Ramos (cell line): Measurements from ENCODE around the gene STXBP3.
"Not testable (repeated sequence)": the region's sequence is repeated elsewhere in the genome, so short reads cannot be mapped to it uniquely, and the experiment has no call there.

ENCODE experiments used
- in situ Hi-C: fragments of 300-500 bp; cut with MboI; formaldehyde crosslinking; loops from one replicate; pipeline ENCODE4 v1.14.3; 2022; ENCODE audit warnings: low sequenced_read_pairs; ENCODE audit not compliant: unreplicated experiment

The STXBP3 gene, protein sequence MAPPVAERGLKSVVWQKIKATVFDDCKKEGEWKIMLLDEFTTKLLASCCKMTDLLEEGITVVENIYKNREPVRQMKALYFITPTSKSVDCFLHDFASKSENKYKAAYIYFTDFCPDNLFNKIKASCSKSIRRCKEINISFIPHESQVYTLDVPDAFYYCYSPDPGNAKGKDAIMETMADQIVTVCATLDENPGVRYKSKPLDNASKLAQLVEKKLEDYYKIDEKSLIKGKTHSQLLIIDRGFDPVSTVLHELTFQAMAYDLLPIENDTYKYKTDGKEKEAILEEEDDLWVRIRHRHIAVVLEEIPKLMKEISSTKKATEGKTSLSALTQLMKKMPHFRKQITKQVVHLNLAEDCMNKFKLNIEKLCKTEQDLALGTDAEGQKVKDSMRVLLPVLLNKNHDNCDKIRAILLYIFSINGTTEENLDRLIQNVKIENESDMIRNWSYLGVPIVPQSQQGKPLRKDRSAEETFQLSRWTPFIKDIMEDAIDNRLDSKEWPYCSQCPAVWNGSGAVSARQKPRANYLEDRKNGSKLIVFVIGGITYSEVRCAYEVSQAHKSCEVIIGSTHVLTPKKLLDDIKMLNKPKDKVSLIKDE

DNA sequence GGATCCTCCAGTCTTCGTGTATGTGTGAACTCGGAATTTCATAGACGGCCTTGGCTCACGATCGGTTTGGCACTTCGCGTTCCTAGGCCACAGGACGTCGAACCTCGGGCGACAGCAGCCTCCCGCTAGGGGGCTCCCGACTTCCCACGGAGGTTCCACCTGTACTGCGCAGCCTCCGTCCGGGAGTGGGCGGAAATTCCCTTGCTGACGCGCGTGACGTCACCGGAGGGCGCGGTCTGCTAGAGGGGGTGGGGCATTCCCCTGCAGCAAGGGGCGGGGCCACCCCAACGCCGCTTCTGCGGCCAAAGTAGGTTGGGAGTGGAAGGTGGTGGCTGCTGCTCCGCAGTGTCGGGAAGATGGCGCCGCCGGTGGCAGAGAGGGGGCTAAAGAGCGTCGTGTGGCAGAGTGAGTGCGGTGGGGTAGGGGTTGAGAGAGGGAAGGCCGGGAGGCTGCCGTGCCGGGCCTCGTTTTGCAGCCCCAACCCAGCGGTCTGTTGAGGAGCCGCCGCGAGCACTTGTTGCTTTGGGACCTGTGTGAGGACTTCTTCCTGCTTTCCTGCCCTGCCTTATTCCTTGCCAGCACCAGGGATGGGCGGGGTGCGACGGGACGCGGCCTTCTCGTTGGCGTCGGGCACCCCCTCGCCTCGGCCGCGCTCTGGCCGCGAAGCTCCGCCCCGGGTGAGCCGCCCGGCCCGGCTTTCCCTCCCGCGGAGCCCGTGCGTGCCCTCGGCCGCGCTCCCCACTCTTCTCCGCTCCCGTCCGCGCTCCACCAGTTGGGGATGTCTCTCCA is at the start of gene STXBP3:
STXBP3 (plus strand) TSS at position 293 of the 789 bp plus-strand sequence; CDS start at position 357, 64 bp downstream.
- in situ Hi-C loops: no loop called here

DNA sequence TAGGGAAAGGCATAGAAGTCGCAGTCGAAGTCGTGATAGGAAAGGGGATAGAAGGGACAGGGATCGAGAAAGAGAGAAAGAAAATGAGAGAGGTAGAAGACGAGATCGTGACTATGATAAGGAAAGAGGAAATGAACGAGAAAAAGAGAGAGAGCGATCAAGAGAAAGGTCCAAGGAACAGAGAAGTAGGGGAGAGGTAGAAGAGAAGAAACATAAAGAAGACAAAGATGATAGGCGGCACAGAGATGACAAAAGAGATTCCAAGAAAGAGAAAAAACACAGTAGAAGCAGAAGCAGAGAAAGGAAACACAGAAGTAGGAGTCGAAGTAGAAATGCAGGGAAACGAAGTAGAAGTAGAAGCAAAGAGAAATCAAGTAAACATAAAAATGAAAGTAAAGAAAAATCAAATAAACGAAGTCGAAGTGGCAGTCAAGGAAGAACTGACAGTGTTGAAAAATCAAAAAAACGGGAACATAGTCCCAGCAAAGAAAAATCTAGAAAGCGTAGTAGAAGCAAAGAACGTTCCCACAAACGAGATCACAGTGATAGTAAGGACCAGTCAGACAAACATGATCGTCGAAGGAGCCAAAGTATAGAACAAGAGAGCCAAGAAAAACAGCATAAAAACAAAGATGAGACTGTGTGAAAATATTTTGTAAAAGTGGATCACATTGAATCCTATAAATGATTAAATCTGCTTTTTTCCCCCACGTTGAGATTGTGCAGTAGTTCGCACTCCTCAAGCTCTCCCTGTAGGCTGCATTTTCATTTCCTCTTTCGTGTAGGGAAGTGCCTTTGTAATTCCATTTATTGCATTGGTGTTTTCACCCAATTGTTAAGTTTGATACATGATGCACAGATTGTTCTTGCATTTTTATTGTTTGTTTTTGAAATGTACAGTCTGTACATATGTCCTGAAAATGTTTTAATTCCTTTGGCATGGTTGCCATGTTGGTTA is 46.8 kb upstream of the STXBP3 start:
- in situ Hi-C loops: loop anchor here (10.0 kb wide), 1 partner anchor 405 kb away; no protein-coding TSS in a partner anchor

DNA sequence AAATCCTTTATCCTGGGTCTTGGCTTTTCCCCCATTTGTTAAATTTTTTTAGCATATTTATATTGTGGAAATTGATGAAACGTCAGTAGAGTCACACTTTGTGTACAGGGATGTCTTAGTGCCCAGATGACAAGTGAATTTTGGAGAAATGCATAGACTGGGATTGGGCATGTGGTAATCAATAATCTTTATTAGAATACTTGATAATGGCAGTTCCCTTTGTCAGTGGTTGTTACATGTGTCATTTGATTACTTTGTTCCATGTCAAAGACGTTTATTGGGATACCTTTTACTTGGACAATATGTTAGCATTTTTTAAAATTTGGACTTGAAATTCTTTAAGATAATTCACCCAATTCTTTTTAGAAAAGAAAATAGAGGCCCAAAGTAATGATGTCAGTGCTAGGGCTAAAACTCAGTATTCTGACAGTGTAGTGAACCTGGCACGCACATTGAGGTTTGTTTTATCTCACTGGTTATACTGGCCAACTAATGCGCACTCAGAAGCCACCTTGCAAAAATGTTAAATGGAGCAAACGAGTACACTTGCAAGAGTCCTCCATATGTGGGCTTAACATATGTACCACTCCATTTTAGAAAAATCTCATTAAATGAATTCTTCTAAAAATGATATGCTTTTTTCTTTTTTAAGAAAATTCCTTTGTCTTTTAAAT is 45.2 kb upstream of the STXBP3 start:
- in situ Hi-C loops: no loop called here

DNA sequence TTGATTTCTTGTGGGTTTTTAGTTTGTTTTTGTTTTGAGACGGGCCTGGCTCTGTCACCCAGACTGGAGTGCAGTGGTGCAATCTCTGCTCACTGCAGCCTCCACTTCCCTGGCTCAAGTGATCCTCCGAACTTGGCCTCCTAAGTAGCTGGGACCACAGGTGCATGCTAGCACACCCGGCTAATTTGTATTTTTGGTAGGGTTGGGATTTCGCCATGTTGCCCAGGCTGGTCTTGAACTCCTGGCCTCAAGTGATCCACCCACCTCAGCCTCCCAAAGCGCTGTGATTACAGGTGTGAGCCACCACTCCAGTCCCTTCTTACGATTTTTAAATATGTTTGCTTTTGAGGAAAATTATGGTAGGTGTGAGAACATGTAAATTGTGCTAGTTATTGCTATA is 44.4 kb upstream of the STXBP3 start:
- in situ Hi-C loops: not testable (repeated sequence)

DNA sequence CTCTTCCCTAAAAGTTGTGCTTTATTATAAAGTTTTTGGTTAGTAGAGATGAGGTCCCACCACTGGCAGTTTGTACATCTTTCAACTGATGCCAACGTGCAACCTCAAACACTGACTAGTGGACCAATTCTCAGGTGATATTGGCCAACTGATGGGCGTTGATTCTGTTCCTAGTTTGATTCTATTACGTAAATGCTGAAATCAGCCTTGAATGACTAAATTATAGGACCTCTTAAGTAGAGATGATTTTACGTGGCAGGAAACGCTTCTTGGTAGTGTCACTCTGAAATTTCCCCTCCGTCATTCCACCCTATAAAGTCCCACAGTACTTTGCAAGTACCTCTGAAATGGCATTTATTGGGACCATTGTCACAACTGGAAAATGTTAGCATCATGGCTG is 42.5 kb upstream of the STXBP3 start:
- in situ Hi-C loops: no loop called here

DNA sequence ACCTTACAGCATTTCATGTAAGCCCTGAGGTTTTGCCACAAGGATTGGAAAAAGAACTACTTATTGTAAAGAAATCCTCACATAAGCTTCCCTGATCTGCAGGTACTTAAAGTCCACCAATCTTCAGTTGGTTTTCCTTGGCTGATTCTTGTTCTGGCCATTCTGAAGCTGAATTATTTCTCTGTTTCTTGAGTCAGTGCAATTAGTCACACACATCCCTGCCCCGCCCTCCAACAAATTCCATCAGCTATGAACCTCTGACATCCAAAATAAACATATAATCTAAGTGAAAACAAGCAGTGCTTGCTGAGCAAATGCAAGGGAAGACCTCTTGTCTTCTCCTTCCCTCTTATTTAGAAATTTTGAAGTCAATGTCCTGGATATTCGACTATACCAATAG is 42.0 kb upstream of the STXBP3 start:
- in situ Hi-C loops: no loop called here

DNA sequence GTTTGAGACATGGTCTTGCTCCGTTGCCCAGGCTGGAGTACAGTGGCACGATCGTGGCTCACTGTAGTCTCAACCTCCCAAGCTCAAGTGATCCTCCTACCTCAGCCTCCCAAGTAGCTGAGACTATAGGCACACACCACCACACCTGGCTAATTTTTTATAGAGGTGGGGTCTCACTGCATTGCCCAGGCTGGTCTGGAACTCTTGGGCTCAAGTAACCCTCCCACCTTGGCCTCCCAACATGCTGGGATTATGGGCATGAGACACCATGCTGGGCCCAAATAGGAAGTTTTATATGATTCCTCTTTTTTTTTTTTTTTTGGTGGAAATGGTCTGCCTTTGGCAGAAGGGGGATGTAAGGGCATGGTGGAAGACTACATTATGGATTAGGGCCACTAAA is 39.8 kb upstream of the STXBP3 start:
- in situ Hi-C loops: no loop called here

DNA sequence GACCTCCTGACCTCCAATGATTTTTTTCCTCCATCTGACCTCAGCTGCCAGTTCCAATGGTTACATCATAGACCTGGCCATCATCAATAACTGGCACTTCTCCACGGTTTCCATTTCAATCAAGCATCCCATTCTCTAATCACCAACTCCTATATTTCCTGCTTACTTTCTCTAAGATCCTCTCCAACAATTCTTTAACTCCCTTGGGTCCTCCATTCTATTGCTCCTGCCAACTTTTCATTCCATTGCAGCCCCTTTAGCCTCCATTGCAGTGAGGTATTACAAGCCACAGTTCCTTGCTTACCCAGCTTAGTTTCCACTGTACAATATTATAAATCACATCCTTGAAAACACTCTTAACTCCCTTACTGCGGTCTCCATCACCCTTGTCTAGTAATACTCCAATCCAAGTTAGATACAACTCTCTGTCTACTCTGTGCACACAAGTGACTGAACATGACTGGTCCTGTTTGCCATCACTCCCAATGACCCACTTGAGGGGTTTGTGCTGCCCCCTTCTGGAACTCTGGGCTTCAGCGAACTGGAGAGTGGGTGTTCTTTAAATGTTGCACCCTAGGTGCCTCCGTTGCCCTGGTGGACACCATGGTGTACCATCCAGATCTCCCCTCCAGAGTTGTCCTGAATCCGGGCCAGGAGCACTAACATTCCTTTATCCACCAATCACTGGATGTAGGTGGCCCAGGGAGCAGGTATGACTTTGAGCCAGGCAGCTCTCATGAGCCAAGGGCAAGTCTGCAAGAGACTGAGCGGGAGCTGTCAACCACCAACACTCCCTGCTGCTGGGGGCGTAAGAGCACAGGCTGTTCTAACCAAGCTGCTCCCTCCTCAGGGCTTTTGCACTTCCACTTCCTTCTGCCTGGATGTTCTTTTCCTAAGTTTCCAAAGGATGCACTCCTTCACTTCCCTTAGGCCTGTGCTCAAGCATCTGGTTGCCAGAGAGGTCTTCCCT is 37.5 kb upstream of the STXBP3 start:
- in situ Hi-C loops: no loop called here

DNA sequence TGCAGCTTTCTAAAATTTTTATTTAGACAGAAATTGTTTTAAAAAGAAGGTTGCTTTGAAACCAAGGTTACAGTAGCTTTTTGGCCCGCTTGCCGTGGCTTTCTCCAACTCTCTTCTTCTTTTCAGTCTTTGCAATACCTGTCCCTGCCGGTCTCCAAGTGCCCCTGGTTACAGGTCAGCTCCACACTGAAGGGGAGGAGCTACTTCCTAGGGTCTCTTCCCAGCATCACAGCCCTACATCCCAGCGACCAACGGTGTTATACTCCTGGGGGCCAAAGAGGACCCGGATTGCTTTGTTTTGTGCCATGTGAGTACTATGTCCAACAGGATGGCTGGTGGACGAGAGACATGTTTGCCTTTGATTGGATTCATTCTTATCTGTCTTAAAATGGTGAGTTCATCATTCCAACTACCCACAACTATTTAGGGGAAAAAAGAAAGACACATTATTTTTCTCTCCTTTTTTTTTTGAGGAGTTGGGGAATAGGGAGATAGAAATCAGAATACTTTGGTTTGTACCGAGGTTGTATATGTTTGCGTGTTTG is 33.8 kb upstream of the STXBP3 start, which contains the start of gene FNDC7:
FNDC7 (plus strand) TSS at position 303 of the 545 bp plus-strand sequence; CDS start at position 329, 26 bp downstream.
- in situ Hi-C loops: no loop called here

DNA sequence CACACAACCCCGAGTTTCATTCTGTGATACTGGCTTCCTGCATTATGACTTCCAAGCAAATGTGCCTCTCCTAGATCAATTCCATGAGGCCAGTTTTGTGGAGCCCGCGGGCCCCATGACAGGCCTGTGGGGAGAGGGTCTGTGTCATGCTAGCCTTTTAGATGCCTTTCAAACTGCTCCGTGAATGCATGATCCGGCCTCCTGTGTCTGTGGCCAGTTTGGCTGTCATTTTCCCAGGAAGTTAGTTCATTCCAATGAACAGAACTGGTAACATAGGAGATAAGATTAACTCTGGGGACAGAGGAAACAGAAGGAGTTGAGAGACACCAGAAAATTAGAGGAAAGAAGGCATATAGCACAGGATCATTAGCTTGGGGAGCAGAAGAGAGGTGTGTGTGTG is 30.5 kb upstream of the STXBP3 start:
- in situ Hi-C loops: no loop called here

DNA sequence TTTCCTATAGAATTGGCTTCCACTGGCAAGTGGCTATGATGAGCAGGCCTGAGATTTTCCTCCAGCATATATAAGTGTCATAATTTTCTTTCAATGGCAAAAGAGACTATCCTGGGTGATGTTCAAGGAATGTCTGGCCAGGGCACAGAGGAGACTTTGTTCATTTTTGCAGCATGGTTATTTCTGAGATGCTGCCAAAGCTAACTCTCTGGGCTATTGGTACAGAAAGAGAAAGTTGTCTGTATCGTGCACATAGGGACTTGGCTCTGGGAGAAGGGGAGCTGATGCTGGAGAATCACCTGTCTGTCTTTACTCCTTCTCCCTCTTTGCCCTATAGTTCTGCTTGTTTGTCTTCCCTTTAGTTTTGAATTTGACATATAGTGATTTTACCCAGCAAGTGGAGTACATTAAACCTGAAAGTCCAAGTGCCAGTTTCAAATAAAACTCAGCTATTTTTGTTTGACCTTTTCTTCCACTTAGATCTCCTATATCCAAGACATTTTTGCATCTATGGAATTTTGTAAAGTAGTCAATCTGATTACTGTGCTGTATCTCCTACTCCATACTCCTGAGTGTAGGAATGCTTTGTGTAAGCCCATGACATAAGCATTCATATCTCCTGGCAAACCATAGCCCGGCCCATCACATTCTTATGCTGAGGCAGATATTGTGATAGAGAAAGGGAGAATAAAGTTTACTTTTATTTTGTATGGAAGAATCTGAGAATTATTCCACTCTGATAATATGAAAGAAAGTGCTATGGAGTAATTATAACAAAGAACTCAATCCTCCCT is 29.8 kb upstream of the STXBP3 start:
- in situ Hi-C loops: no loop called here

DNA sequence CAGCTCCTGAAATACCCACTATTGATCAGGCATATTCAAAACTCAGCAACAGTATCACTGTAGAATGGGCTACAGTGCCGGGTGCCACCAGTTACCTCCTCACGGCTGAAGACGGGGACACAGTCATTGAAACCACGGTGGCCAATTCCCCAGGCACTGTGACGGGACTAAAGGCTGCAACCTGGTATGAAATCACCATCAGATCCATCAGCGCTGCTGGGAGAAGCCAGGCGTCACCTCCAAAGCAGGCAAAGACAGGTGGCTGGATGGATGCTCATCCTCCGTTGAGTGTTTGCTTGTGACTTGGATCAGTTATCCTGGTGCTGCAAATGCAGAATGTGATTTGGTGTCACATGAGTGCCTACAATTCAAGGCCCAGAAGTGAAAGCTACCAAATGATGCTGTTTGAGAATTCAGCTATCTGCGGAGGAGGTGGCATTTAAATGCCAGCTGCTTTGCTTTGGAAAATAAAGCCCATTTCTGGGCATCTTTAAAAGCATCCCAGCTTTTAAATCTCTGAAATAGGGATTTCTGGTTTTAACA is 28.6 kb upstream of the STXBP3 start:
- in situ Hi-C loops: no loop called here

DNA sequence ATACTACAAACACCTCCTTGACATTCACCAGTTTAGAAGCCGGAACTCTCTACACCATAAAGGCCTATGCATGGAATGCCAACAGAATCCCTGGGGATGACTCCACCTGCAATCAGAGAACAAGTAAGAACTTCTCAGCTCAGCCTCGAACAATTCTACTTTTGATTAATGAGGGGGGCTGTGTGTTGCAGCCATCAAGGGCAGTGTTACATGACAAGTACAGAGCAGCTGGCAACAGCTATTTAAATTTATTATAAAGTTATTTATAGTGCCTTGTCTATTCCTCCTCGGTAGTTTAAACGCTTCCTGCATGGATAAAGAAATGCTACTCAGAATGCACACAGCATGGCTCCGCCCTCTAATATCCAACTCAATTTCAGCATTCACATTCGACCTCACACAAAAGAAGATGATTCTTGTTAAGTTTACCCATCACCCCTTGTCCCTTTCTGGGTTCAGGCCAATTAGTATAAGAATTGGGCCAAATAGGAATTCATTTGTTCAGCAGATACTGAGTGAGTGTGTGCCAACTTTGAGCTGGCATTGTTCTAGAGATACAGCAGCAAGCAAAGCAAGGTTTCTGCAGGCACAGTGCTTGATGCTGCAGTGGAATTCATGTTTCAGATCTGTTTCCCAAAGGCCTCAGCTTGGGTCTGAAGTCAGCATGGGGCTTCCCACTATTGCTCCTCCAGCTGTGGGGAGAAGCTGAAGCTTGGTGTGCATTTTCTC is 27.4 kb upstream of the STXBP3 start:
- in situ Hi-C loops: no loop called here

DNA sequence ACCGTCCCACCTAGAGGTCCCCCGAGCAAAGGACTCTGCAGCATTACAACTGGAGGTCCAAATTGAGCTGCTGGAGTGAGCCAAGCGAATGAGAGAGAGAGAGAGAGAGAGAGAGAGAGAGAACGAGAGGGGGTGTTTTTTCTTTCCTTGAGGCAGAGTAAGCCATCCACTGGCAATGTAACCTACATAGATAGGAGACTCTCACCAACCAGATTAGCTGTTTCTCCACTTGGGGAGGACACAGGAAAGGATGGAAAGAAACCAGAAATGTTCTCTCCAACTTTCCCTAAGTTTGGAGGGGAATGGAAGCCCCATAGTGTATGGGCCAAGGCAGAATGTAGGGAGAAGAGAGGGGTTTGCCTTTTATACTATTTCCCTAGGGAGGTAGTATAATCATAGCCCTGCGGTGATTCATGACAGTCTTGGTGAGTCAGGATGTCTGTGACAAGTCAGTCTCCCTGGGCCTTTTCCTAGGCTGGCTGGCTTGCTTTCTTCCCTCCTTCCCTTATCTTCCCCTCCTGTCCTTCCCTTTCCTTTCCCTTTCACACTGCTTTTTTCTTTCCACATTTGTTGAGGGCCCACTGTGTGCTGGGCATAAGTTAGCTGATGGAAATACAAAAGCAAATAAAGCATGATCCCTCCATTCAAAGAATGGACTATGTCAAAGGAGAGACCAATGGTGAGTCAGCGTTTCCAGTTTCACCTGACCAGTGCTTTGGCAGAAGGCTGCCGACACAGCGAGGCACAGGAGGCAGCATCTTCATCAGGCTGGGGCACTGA is 26.6 kb upstream of the STXBP3 start:
- in situ Hi-C loops: no loop called here

DNA sequence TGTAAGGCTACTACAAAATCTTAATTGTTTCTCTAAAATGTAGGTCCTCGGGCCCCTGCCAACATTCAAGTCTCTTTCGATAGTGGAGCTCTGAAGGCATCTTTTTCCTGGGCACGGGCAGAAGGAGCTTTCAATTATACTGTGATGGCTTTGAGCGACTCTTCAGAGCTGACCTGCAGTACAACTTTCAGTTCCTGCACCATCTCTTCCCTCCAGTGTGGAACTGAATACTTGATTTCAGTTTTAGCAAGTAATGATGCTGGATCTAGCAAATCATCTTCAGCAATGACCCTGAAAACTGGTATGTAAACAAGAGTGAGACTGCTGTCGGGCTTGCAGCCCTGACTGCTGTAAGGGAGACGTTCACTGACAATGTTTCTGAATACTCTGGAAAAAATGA is 24.2 kb upstream of the STXBP3 start:
- in situ Hi-C loops: no loop called here
